ENCODE measurements around the gene RREB1. TPM values are rescaled to one million over a fixed set of nuclear protein-coding genes. Genes with fewer than 3 reads are reported as not detected.

Gene RREB1
- total RNA-seq, 1 donor from 2014 or later = 43.9 TPM

- Mint-ChIP-seq H3K4me3 (no peak overlapping the region), H3K4me1 (ENCODE audit: unreplicated experiment) (peaks cover 18% of the 10 kb centered on the region), H3K27me3 (no peaks in the 10 kb centered on the region), H3K27ac (no peak overlapping the region), H3K9me3 (no peaks in the 10 kb centered on the region), H3K36me3 (peaks cover 27% of the 10 kb centered on the region)
- TF ChIP-seq CTCF (conservative IDR thresholded peaks at IDR 0.05) = no peak
- DNase-seq (ENCODE audit: extremely low spot score, unreplicated experiment) = no peak
Observed at GRCh38 chr6:7195339-7196018, 87.7 kb downstream of the RREB1 start.

- DNase-seq (ENCODE audit: extremely low spot score, unreplicated experiment) = no peak
- Mint-ChIP-seq H3K9me3 (no peaks in the 10 kb centered on the region), H3K4me1 (ENCODE audit: unreplicated experiment) (peaks cover 18% of the 10 kb centered on the region), H3K27ac (no peak overlapping the region), H3K36me3 (peaks cover 26% of the 10 kb centered on the region), H3K27me3 (no peaks in the 10 kb centered on the region), H3K4me3 (no peak overlapping the region)
- TF ChIP-seq CTCF (conservative IDR thresholded peaks at IDR 0.05) = no peak
Observed at GRCh38 chr6:7196019-7196402, 88.2 kb downstream of the RREB1 start.

GRCh38 chr6:7196685-7197283 lies 89.0 kb downstream of the RREB1 start:
- no peak for DNase-seq (ENCODE audit: extremely low spot score, unreplicated experiment)
- H3K4me3 Mint-ChIP-seq = no peak overlapping the region
- peaks cover 22% of the 10 kb centered on the region for H3K4me1 Mint-ChIP-seq (ENCODE audit: unreplicated experiment)
- H3K36me3 Mint-ChIP-seq = peaks cover 28% of the 10 kb centered on the region
- TF ChIP-seq CTCF (conservative IDR thresholded peaks at IDR 0.05) = no peak
- H3K27me3 Mint-ChIP-seq = no peaks in the 10 kb centered on the region
- no peak overlapping the region for H3K27ac Mint-ChIP-seq
- H3K9me3 Mint-ChIP-seq = no peaks in the 10 kb centered on the region

- TF ChIP-seq CTCF (conservative IDR thresholded peaks at IDR 0.05) = no peak
- Mint-ChIP-seq H3K27ac (no peak overlapping the region), H3K36me3 (peaks cover 33% of the 10 kb centered on the region), H3K4me1 (ENCODE audit: unreplicated experiment) (peaks cover 29% of the 10 kb centered on the region), H3K4me3 (no peak overlapping the region), H3K27me3 (no peaks in the 10 kb centered on the region), H3K9me3 (no peaks in the 10 kb centered on the region)
- DNase-seq (ENCODE audit: extremely low spot score, unreplicated experiment) = no peak
Observed at GRCh38 chr6:7197747-7198146, 90.0 kb downstream of the RREB1 start.

GRCh38 chr6:7198833-7199800 lies 91.4 kb downstream of the RREB1 start:
- DNase-seq (ENCODE audit: extremely low spot score, unreplicated experiment) = no peak
- H3K4me3 Mint-ChIP-seq = no peak overlapping the region

More at GRCh38 chr6:7198833-7199800, 91.4 kb downstream of the RREB1 start:
- H3K4me1 Mint-ChIP-seq (ENCODE audit: unreplicated experiment) = peaks cover 32% of the 10 kb centered on the region
- no peaks in the 10 kb centered on the region for H3K9me3 Mint-ChIP-seq
- TF ChIP-seq CTCF (conservative IDR thresholded peaks at IDR 0.05) = no peak
- H3K27ac Mint-ChIP-seq = peak overlapping the region; percentile 16
- H3K27me3 Mint-ChIP-seq = no peaks in the 10 kb centered on the region
- H3K36me3 Mint-ChIP-seq = peaks cover 28% of the 10 kb centered on the region
